Thoracic aorta (tissue), 2 donors: ENCODE measurements around the gene CAD. TPM values are rescaled to one million over a fixed set of nuclear protein-coding genes. Genes with fewer than 3 reads are reported as not detected.
A peak's percentile ranks its signal among the peaks of the same experiment; 100 is the strongest.
"Not testable (repeated sequence)": the region's sequence is repeated elsewhere in the genome, so short reads cannot be mapped to it uniquely, and the experiment has no call there.

ENCODE experiments used
- ATAC-seq: fragments of 150-250 bp; one replicate; pipeline ENCODE4 v1.8.0; 2017; ENCODE audit warnings: low read depth; ENCODE audit not compliant: insufficient number of reproducible peaks, low FRiP score
- DNase-seq: peaks from one replicate; pipeline ENCODE4 v3.0.0-alpha.2; 2020; ENCODE audit warnings: low spot score
- H3K27ac ChIP-seq, 2 donors: fragments of 200-600 bp; sonication (generic); 1 replicate in 1 of 2; 2 replicates in 1 of 2; pipeline ENCODE4 v1.5.1; 2016; ENCODE audit warnings: mild to moderate bottlenecking in 2 of 2, moderate library complexity in 2 of 2
- H3K27me3 ChIP-seq: fragments of 200-600 bp; sonication (generic); replicated peaks from 2 replicates; pipeline ENCODE4 v1.6.0; 2016; ENCODE audit warnings: mild to moderate bottlenecking; ENCODE audit not compliant: insufficient read depth
- H3K36me3 ChIP-seq: fragments of 200-600 bp; sonication (generic); one replicate; pipeline ENCODE4 v1.5.1; 2016
- H3K4me1 ChIP-seq, 2 donors: fragments of 200-600 bp; sonication (generic); 1 replicate in 1 of 2; 2 replicates in 1 of 2; pipeline versions ENCODE4 v1.5.1 to v1.6.0; 2016; ENCODE audit warnings: low read depth in 2 of 2, mild to moderate bottlenecking in 1 of 2; ENCODE audit not compliant: control insufficient read depth in 1 of 2
- H3K4me3 ChIP-seq: fragments of 200-600 bp; sonication (generic); 2 replicates; pipeline ENCODE4 v1.5.1; 2016; ENCODE audit warnings: mild to moderate bottlenecking
- H3K9me3 ChIP-seq: fragments of 200-600 bp; sonication (generic); 2 replicates; pipeline ENCODE4 v1.5.1; 2016
- CTCF ChIP-seq: fragments of 200-600 bp; sonication (generic); IDR thresholded peaks from one replicate; pipeline ENCODE4 v1.5.1; 2019; ENCODE audit warnings: antibody characterized with exemption
- total RNA-seq, 2 donors: library from RNA; depleted of rRNA; stranded (reverse); fragments of >200 nt; gene quantifications; one replicate each; pipeline versions ENCODE4 v1.1.0 to v1.2.3, GENCODE V29; 2016

The CAD gene
- total RNA-seq, 2 donors from 2014 or later = 16.2 to 25.0 TPM

GRCh38 chr2:27263287-27264252, 46.4 kb downstream of the CAD start:
- Histone ChIP-seq H3K4me1 (peaks cover 11 to 38% of the 10 kb centered on the region in 2 donors), H3K36me3 (no peaks in the 10 kb centered on the region), H3K4me3 (peak overlapping the region; percentile 71), H3K9me3 (no peaks in the 10 kb centered on the region), H3K27ac (no peak overlapping the region), H3K27me3 (peaks cover 17% of the 10 kb centered on the region)
- ATAC-seq (no peak), DNase-seq (no peak)
- TF ChIP-seq CTCF = no peak

GRCh38 chr2:27264253-27264752, 47.1 kb downstream of the CAD start:
- TF ChIP-seq CTCF = no peak
- no peak overlapping the region for H3K27ac ChIP-seq
- no peak for DNase-seq
- peaks cover 13% of the 10 kb centered on the region for H3K27me3 ChIP-seq
- no peak for ATAC-seq
- no peaks in the 10 kb centered on the region for H3K36me3 ChIP-seq
- H3K4me3 ChIP-seq = peak overlapping the region; percentile 71
- H3K4me1 ChIP-seq = peaks cover 11 to 38% of the 10 kb centered on the region in 2 donors
- H3K9me3 ChIP-seq = no peaks in the 10 kb centered on the region

- ATAC-seq (no peak), DNase-seq (no peak)
- H3K4me3 ChIP-seq = peak overlapping the region; percentile 71
- H3K9me3 ChIP-seq = no peaks in the 10 kb centered on the region
- H3K36me3 ChIP-seq = no peaks in the 10 kb centered on the region
- H3K27ac ChIP-seq = no peak overlapping the region
- H3K27me3 ChIP-seq = peaks cover 13% of the 10 kb centered on the region
- TF ChIP-seq CTCF = peak; percentile 43
- H3K4me1 ChIP-seq = peaks cover 11 to 38% of the 10 kb centered on the region in 2 donors
Measured at GRCh38 chr2:27264753-27265535, 47.8 kb downstream of the CAD start.

- no peak overlapping the region for H3K27ac ChIP-seq
- peaks cover 13% of the 10 kb centered on the region for H3K27me3 ChIP-seq
- no peak for ATAC-seq
- no peak for TF ChIP-seq CTCF
- peaks cover 11 to 38% of the 10 kb centered on the region in 2 donors for H3K4me1 ChIP-seq
- H3K36me3 ChIP-seq = no peaks in the 10 kb centered on the region
- DNase-seq = no peak
- no peaks in the 10 kb centered on the region for H3K9me3 ChIP-seq
- no peak overlapping the region for H3K4me3 ChIP-seq
Measured at GRCh38 chr2:27265536-27265870, 48.3 kb downstream of the CAD start.

DNA sequence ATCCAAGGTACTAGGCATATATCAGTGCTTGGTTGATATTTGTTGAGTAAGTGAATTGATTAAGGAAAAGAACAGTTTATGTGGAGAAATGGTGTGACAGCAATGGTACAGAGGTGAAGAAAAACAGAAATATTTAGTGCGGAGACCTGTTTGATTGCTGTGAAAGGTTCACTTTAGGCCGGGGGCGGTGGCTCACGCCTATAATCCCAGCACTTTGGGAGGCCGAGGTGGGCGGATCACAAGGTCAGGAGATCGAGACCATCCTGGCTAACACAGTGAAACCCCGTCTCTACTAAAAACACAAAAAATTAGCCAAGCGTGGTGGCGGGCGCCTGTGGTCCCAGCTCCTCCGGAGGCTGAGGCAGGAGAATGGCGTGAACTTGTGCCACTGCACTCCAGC, 51.1 kb downstream of the CAD start:
- Histone ChIP-seq H3K4me1 (peaks cover 11 to 19% of the 10 kb centered on the region in 2 donors), H3K27me3 (peaks cover 11% of the 10 kb centered on the region)
- H3K4me3 ChIP-seq, ATAC-seq, H3K27ac ChIP-seq, H3K36me3 ChIP-seq, DNase-seq, H3K9me3 ChIP-seq: not testable (repeated sequence)
